NB4 (cell line): Measurements from ENCODE around the gene ANKIB1.

ENCODE experiments used
- MYC ChIP-seq: IDR thresholded peaks from 2 replicates; pipeline ENCODE4 v1.6.1; 2011; ENCODE audit warnings: low read depth, low read length
- POLR2A ChIP-seq: IDR thresholded peaks from 2 replicates; pipeline ENCODE4 v1.6.1; 2011; ENCODE audit warnings: mild to moderate bottlenecking; ENCODE audit not compliant: insufficient read length; ENCODE audit errors: extremely low read depth
- TF ChIP-seq, protein P1 (sequence below): IDR thresholded peaks from one replicate; pipeline ENCODE4 v1.5.1; 2012; ENCODE audit warnings: low read depth, low read length
- TF ChIP-seq, protein P2 (sequence below): IDR thresholded peaks from 2 replicates; pipeline ENCODE4 v1.6.1; 2011; ENCODE audit warnings: low read depth, low read length

DNA sequence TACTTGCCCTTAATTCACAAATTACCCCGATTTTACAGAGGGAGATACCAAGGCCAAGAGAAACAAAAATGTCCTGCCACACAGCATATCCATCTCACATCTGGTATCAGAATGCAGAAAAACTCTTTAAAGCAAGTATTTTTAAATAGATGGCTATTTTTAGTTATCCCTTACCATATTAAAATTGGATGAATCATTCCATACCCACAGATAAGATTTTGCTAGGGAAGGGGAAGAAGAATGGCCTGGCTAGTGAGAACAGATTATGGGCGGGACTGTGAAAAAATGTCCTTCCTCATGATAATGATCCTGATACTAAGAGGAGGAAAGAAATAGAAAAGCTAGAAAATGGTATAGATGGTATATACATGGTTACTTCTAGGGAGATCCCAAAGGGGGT lies 121.0 kb downstream of the ANKIB1 start:
- TF ChIP-seq, protein P1, sequence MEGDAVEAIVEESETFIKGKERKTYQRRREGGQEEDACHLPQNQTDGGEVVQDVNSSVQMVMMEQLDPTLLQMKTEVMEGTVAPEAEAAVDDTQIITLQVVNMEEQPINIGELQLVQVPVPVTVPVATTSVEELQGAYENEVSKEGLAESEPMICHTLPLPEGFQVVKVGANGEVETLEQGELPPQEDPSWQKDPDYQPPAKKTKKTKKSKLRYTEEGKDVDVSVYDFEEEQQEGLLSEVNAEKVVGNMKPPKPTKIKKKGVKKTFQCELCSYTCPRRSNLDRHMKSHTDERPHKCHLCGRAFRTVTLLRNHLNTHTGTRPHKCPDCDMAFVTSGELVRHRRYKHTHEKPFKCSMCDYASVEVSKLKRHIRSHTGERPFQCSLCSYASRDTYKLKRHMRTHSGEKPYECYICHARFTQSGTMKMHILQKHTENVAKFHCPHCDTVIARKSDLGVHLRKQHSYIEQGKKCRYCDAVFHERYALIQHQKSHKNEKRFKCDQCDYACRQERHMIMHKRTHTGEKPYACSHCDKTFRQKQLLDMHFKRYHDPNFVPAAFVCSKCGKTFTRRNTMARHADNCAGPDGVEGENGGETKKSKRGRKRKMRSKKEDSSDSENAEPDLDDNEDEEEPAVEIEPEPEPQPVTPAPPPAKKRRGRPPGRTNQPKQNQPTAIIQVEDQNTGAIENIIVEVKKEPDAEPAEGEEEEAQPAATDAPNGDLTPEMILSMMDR, result no peak
- TF ChIP-seq, protein P2, sequence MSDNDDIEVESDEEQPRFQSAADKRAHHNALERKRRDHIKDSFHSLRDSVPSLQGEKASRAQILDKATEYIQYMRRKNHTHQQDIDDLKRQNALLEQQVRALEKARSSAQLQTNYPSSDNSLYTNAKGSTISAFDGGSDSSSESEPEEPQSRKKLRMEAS, result no peak
- no peak for TF ChIP-seq MYC
- TF ChIP-seq POLR2A, result no peak
